Activated CD8-positive, alpha-beta T cell treated with anti-CD3 and anti-CD28 coated beads, Interleukin-2, amount 10 ng/mL, durations not matched to agents 7 days and 5 days (primary cell): ENCODE results near the gene RHNO1. TPM values are rescaled to one million over a fixed set of nuclear protein-coding genes. Genes with fewer than 3 reads are reported as not detected.

Experiments used
- ATAC-seq: fragments of 150-1000 bp; cut with Tn5 transposase; one replicate; pipeline ENCODE4 v1.10.0; 2021; ENCODE audit warnings: moderate library complexity
- CTCF ChIA-PET: fragments of 350-600 bp; sonication (Branson Sonifier 250); formaldehyde crosslinking; loops from one replicate; lab custom pipeline; 2021; ENCODE audit warnings: antibody characterized with exemption; lab: Charles Lee
- POLR2A ChIA-PET: fragments of 350-600 bp; sonication (Branson Sonifier 250); formaldehyde crosslinking; loops from one replicate; lab custom pipeline; 2021; ENCODE audit warnings: antibody characterized with exemption; lab: Charles Lee
- DNase-seq: peaks from one replicate; pipeline ENCODE4 v3.0.0-alpha.2; 2020
- H3K27ac Mint-ChIP-seq: one replicate; pipeline ENCODE4 v1.8.0; 2021; ENCODE audit warnings: mild to moderate bottlenecking, mixed read lengths
- H3K27me3 Mint-ChIP-seq: one replicate; pipeline ENCODE4 v1.8.0; 2021; ENCODE audit warnings: low read depth, mixed read lengths
- H3K36me3 Mint-ChIP-seq: one replicate; pipeline ENCODE4 v1.8.0; 2021; ENCODE audit warnings: low read depth, mixed read lengths
- H3K4me1 Mint-ChIP-seq: one replicate; pipeline ENCODE4 v1.8.0; 2021; ENCODE audit warnings: low read depth, mixed read lengths
- H3K4me3 Mint-ChIP-seq: one replicate; pipeline ENCODE4 v1.8.0; 2021; ENCODE audit warnings: mild to moderate bottlenecking, mixed read lengths
- H3K9me3 Mint-ChIP-seq: one replicate; pipeline ENCODE4 v1.8.0; 2022; ENCODE audit warnings: mixed read lengths; ENCODE audit not compliant: insufficient read depth
- total RNA-seq, 2 experiments: library from RNA; stranded (reverse); gene quantifications; one replicate each; pipeline ENCODE4 v1.2.3, GENCODE V29; 2021

The RHNO1 gene
- total RNA-seq, 2 experiments from 2014 or later, result 56.9 to 65.9 TPM

DNA sequence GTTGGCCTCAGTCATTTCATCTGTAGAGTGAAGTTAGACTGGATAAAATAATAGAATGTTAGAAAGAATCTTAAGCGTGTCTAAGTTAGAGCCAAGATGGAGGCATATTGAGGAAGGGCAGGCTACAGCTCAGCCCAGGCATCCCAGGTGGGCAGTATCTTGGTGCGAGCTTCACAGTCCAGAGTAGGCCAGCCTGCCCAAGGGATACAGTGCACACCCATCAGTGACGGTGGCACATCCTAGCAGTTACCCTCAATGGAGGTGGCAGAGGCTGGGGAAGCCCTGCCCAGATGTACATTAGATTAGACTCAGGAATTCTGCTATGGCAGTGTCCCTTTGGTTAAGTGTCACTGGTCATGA lies 35.2 kb downstream of the RHNO1 start:
- Mint-ChIP-seq H3K4me3 (no peak overlapping the region), H3K9me3 (no peaks in the 10 kb centered on the region), H3K36me3 (peaks cover 2% of the 10 kb centered on the region), H3K27me3 (no peaks in the 10 kb centered on the region), H3K27ac (no peak overlapping the region), H3K4me1 (no peaks in the 10 kb centered on the region)
- ATAC-seq (no peak), DNase-seq (no peak)
- POLR2A ChIA-PET, result no interaction called here
- CTCF ChIA-PET, result interaction anchor here (0.9 to 1.3 kb wide), 2 partner anchors 27 to 122 kb away, joined by 3 read pairs; no protein-coding TSS in a partner anchor

DNA sequence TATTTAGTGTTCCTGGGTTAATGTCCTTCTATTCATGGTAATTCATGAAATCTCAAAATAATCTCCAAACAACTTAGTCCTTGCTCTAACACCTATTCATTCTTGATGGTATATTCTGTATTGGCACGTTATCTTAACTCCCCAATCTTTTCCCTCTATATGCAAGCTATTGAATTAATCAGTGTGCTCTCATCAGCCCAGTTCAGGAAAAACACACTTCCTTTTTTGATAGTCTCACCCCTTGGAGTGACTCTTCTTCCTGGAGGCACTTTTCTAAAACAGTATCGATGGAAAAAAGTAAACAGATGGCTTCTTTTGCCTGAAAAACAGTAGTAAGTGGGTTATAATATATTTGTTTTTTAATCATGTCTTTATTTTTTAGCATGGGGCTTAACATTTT lies 42.2 kb downstream of the RHNO1 start:
- Mint-ChIP-seq H3K4me1 (no peaks in the 10 kb centered on the region), H3K27me3 (no peaks in the 10 kb centered on the region), H3K4me3 (no peak overlapping the region), H3K36me3 (peaks cover 6% of the 10 kb centered on the region), H3K9me3 (no peaks in the 10 kb centered on the region), H3K27ac (no peak overlapping the region)
- ChIA-PET CTCF (no interaction called here), POLR2A (no interaction called here)
- ATAC-seq (no peak), DNase-seq (no peak)

DNA sequence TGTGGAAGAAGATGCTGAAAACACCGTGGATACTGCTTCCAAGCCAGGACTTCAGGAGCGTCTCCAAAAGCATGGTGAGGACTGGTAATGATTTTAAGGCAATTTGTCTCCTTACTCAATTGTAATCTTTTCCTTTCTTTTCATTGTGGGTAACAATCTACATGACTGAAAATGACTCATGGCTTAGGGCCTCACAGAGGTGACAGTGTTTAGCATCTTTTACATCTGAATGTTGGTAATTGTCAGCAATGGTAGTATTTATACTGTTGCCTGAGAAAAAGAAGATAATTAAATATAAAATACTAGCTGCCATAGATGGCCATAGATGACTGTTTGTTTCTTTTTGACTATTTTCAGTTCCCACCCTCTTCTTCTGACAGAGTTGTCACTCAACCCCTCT lies 45.3 kb downstream of the RHNO1 start:
- no peaks in the 10 kb centered on the region for H3K27me3 Mint-ChIP-seq
- no peaks in the 10 kb centered on the region for H3K9me3 Mint-ChIP-seq
- peaks cover 4% of the 10 kb centered on the region for H3K36me3 Mint-ChIP-seq
- POLR2A ChIA-PET, result no interaction called here
- DNase-seq (no peak), ATAC-seq (no peak)
- CTCF ChIA-PET, result interaction anchor here (0.6 to 0.9 kb wide), 3 partner anchors 12 to 25 kb away, joined by 3 read pairs; no protein-coding TSS in a partner anchor
- H3K27ac Mint-ChIP-seq, result no peak overlapping the region
- H3K4me1 Mint-ChIP-seq, result no peaks in the 10 kb centered on the region
- no peak overlapping the region for H3K4me3 Mint-ChIP-seq

DNA sequence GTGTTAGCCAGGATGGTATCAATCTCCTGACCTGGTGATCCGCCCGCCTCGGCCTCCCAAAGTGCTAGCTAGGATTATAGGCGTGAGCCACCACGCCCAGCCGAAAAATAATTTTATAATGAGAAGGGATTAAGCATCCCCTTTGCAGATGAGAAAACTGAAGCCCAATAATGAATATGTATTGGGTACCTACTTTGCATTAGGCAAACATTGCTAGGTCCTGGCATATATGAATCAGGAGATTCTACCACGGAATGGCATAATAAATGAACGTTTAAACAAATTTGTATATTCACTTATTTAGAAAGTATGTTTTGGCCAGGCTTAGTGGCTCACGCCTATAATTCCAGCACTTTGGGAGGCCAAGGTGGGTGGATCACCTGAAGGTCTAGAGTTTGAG lies 46.0 kb downstream of the RHNO1 start:
- Mint-ChIP-seq H3K27me3 (no peaks in the 10 kb centered on the region), H3K4me3 (no peak overlapping the region), H3K9me3 (no peaks in the 10 kb centered on the region), H3K27ac (no peak overlapping the region), H3K36me3 (peaks cover 4% of the 10 kb centered on the region), H3K4me1 (no peaks in the 10 kb centered on the region)
- no peak for DNase-seq
- CTCF ChIA-PET, result interaction anchor here (0.7 kb wide), 1 partner anchor 25 kb away, joined by 3 read pairs; no protein-coding TSS in a partner anchor
- no peak for ATAC-seq
- POLR2A ChIA-PET, result no interaction called here

DNA sequence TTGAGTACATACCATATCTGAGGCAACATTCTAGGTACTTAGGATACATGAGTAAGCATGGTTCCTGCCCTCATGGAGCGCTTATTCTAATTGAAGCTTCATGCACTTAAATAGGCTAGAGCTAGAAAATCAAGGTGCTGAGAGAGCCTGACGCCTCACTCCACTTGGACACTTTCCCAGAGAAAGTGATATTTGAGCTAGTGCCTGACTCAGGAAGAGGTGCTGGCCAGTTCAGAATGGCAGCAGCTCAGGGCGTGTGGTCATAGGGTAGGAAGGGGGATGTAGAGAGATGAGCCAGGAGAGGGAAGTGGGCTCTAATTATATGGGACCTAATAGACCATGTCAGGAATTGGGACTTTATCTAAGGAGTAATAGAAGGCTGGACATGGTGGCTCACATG lies 47.0 kb downstream of the RHNO1 start:
- no peak overlapping the region for H3K4me3 Mint-ChIP-seq
- ChIA-PET POLR2A (no interaction called here), CTCF (no interaction called here)
- ATAC-seq (no peak), DNase-seq (no peak)
- H3K27me3 Mint-ChIP-seq, result no peaks in the 10 kb centered on the region
- H3K4me1 Mint-ChIP-seq, result no peaks in the 10 kb centered on the region
- peaks cover 4% of the 10 kb centered on the region for H3K36me3 Mint-ChIP-seq
- no peak overlapping the region for H3K27ac Mint-ChIP-seq
- H3K9me3 Mint-ChIP-seq, result no peaks in the 10 kb centered on the region

DNA sequence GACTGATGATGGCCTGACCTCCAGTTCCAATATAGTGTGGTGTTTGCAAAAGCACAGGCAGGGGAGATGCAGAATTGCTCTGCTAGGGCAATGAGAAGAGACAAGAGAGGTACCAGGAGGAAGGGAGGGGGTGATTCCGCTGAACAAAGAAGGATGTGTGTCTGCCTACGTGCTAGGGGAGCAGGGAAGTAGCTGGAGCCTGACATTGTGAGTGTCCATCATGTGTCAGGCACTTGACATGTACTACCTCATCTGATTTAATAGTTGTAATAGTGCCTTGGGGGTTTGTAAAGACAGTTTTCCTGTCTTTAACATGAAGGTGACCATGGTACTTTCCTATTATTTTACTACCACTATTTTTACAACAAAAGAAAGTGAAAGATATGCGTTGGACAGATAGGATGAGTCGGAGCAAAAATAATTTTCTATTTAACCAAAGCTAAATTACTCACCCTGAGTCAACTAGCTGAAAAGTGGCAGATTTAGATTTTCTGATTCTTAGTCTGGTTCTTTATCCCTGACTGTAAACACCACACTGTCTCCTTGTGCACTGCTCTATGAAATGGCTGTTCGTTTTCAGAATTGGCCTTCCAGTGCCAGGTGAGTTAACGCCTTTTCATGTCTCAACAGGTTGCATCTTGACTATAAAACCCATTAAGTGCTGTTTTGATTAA lies 48.4 kb downstream of the RHNO1 start:
- Mint-ChIP-seq H3K4me3 (no peak overlapping the region), H3K27ac (no peak overlapping the region), H3K27me3 (no peaks in the 10 kb centered on the region), H3K9me3 (no peaks in the 10 kb centered on the region), H3K36me3 (peaks cover 6% of the 10 kb centered on the region), H3K4me1 (no peaks in the 10 kb centered on the region)
- no peak for DNase-seq
- no peak for ATAC-seq
- ChIA-PET POLR2A (interaction anchor here (0.6 kb wide), 1 partner anchor 44 kb away, joined by 3 read pairs; no protein-coding TSS in a partner anchor), CTCF (no interaction called here)

DNA sequence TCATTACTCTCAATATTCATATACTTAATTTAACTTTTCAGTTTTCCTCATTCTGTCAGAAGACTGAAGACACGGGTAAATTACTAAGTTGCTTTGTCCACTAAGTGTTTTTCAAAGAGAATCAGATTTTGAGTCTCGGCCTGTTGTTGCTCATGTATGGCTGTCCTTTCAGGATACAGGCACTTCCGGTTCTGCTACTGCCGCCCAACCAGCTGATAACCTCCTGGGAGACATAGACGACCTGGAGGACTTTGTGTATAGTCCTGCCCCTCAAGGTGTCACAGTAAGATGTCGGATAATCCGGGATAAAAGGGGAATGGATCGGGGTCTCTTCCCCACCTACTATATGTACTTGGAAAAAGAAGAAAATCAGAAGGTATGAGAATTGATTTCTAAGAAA lies 53.8 kb downstream of the RHNO1 start:
- no peak overlapping the region for H3K4me3 Mint-ChIP-seq
- no peaks in the 10 kb centered on the region for H3K9me3 Mint-ChIP-seq
- CTCF ChIA-PET, result no interaction called here

DNA sequence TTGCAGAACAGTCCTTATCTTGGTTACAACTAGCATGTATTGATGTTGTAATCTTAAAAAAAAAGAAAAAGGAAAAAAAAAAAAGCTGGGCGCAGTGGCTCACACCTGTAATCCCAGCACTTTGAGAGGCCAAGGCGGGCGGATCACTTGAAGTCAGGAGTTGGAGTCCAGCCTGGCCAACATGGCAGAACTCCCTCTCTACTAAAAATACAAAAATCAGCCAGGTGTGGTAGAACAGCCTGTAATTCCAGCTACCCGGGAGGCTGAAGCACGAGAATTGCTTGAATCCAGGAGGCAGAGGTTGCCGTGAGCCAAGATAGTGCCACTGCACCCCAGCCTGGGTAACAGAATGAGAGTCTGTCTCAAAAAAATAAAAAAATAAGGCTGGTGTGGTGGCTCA lies 56.6 kb downstream of the RHNO1 start:
- Mint-ChIP-seq H3K27ac (no peak overlapping the region), H3K36me3 (peaks cover 15% of the 10 kb centered on the region), H3K9me3 (no peaks in the 10 kb centered on the region), H3K4me3 (no peak overlapping the region), H3K4me1 (no peaks in the 10 kb centered on the region), H3K27me3 (no peaks in the 10 kb centered on the region)
- no peak for ATAC-seq
- DNase-seq, result no peak
- ChIA-PET CTCF (interaction anchor here (1.8 kb wide), 1 partner anchor 11 kb away, joined by 6 read pairs; no protein-coding TSS in a partner anchor), POLR2A (no interaction called here)

More for the DNA sequence above, 53.8 kb downstream of the RHNO1 start:
- ATAC-seq, result no peak
- POLR2A ChIA-PET, result no interaction called here
- no peaks in the 10 kb centered on the region for H3K4me1 Mint-ChIP-seq
- no peak overlapping the region for H3K27ac Mint-ChIP-seq
- no peaks in the 10 kb centered on the region for H3K27me3 Mint-ChIP-seq
- peaks cover 12% of the 10 kb centered on the region for H3K36me3 Mint-ChIP-seq
- no peak for DNase-seq

DNA sequence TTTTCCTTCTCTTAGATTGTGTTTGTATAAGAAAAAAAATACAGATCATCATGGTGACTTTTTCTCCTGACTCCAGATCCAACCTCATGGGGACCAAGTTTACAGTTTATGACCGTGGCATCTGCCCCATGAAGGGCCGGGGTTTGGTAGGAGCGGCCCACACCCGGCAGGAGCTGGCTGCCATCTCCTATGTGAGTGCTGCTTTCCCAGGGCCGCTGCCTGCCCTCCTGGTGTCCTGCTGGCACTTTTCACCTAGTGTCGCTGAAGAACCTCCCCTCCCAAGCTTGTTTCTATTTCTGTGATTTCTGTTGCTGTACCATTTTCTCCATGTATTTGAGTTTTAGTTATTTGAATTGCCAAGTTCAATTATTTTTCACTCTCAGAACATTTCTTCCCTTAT lies 57.3 kb downstream of the RHNO1 start:
- CTCF ChIA-PET, result interaction anchor here (1.2 to 1.8 kb wide), 2 partner anchors 10 to 12 kb away, joined by 3 to 6 read pairs; no protein-coding TSS in a partner anchor
- Mint-ChIP-seq H3K4me1 (no peaks in the 10 kb centered on the region), H3K36me3 (peaks cover 15% of the 10 kb centered on the region), H3K4me3 (no peak overlapping the region), H3K9me3 (no peaks in the 10 kb centered on the region), H3K27me3 (no peaks in the 10 kb centered on the region), H3K27ac (no peak overlapping the region)
- POLR2A ChIA-PET, result no interaction called here
- no peak for ATAC-seq
- no peak for DNase-seq

DNA sequence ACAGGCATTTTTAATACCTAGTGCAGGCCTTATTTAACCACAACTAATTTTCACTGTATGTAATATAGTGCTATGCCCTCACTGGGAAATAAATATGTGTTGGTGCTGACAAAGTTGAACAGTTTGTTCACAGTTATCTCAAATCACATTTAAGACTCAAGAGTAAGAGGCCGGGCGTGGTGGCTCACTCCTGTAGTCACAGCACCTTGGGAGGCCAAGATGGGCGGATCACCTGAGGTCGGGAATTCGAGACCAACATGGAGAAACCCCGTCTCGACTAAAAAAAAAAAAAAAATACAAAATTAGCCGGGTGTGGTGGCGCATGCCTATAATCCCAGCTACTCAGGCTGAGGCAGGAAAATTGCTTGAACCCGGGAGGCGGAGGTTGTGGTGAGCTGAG lies 59.3 kb downstream of the RHNO1 start:
- ChIA-PET POLR2A (no interaction called here), CTCF (interaction anchor here (1.3 kb wide), 1 partner anchor 82 kb away, joined by 3 read pairs; no protein-coding TSS in a partner anchor)
- Mint-ChIP-seq H3K4me1 (no peaks in the 10 kb centered on the region), H3K4me3 (no peak overlapping the region), H3K36me3 (peaks cover 9% of the 10 kb centered on the region), H3K27ac (no peak overlapping the region), H3K27me3 (no peaks in the 10 kb centered on the region), H3K9me3 (no peaks in the 10 kb centered on the region)
- ATAC-seq (no peak), DNase-seq (no peak)

DNA sequence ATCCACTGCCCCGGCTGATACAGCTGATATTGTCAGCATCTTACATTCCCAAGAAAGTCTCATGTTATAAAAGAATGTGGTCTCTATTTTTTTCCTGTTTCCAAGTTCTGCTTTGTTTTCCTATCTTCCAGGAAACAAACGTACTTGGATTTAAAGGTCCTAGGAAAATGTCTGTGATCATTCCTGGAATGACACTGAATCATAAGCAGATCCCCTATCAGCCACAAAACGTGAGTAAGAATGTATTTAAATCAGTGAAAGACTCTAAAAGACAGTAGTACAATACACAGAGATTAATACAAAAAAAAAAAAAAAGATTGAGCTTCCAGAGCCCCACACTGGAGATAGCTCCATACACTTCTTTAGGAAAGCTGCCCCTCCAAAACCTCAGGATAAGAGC lies 60.5 kb downstream of the RHNO1 start:
- ATAC-seq, result no peak
- Mint-ChIP-seq H3K9me3 (no peaks in the 10 kb centered on the region), H3K27me3 (no peaks in the 10 kb centered on the region), H3K4me3 (no peak overlapping the region), H3K4me1 (no peaks in the 10 kb centered on the region), H3K36me3 (peaks cover 9% of the 10 kb centered on the region), H3K27ac (no peak overlapping the region)
- POLR2A ChIA-PET, result no interaction called here
- no peak for DNase-seq
- CTCF ChIA-PET, result interaction anchor here (1.3 kb wide), 1 partner anchor 83 kb away, joined by 3 read pairs; no protein-coding TSS in a partner anchor
